PC-9 (cell line): ENCODE measurements around the gene PIGM.

Experiments
- CTCF ChIP-seq: fragments of 200-600 bp; sonication (generic); conservative IDR thresholded peaks from 2 replicates; pipeline ENCODE4 v1.6.1; 2017; ENCODE audit warnings: mixed run types, antibody characterized with exemption, mild to moderate bottlenecking, moderate library complexity
- EZH2 ChIP-seq: fragments of 200-600 bp; sonication (generic); IDR thresholded peaks from 2 replicates; pipeline ENCODE4 v1.8.0; 2017; ENCODE audit warnings: antibody characterized with exemption, low read depth

GRCh38 chr1:160018900-160019299 is 12.9 kb downstream of the PIGM start:
- no peak for TF ChIP-seq EZH2
- no peak for TF ChIP-seq CTCF
